NCI-H1092 treated with DMSO at 0.1 percent for 48 hours (cell line): Measurements from ENCODE around the gene CAMKK1.

Source experiments
- DNase-seq: peaks from one replicate; lab custom pipeline; 2025; lab: John Stamatoyannopoulos, UW

CAMKK1 gene

GRCh38 chr17:3917391-3917931 lies 24.6 kb upstream of the CAMKK1 start:
- DNase-seq = peak; percentile 24

GRCh38 chr17:3916825-3917224 lies 24.0 kb upstream of the CAMKK1 start:
- no peak for DNase-seq

- DNase-seq = no peak
These were observed 23.3 kb upstream of the CAMKK1 start, which contains the start of gene P2RX1 for GRCh38 chr17:3915995-3916696. Gene P2RX1, minus strand, starts transcription at chr17:3916465. Its CDS starts 240 bp downstream, at chr17:3916225.

- DNase-seq = no peak
These were observed 22.7 kb upstream of the CAMKK1 start for GRCh38 chr17:3915581-3915994.

DNA sequence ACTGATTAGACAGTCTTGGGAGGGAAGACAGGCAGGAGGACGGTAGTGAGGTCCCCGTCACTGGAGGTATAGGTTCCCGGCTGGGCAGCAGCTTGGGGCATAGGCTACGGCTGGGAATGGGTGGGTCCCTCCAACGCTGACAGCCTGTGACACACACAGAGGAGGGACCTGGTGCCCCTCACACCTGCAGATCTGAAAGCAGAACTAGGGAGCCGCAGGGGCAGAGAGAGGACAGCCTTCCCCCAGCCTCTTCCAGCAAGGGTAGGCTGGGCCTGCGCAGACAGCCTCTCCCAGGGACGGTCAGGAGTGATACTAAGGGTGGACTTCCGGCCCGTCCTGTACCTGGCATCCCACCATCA lies 21.4 kb upstream of the CAMKK1 start:
- DNase-seq = no peak

GRCh38 chr17:3913531-3914311 lies 20.9 kb upstream of the CAMKK1 start:
- DNase-seq = peak; percentile 51

GRCh38 chr17:3912827-3913226 lies 20.0 kb upstream of the CAMKK1 start:
- DNase-seq = no peak

- DNase-seq = no peak
These were observed 18.6 kb upstream of the CAMKK1 start for GRCh38 chr17:3911271-3912053.

DNA sequence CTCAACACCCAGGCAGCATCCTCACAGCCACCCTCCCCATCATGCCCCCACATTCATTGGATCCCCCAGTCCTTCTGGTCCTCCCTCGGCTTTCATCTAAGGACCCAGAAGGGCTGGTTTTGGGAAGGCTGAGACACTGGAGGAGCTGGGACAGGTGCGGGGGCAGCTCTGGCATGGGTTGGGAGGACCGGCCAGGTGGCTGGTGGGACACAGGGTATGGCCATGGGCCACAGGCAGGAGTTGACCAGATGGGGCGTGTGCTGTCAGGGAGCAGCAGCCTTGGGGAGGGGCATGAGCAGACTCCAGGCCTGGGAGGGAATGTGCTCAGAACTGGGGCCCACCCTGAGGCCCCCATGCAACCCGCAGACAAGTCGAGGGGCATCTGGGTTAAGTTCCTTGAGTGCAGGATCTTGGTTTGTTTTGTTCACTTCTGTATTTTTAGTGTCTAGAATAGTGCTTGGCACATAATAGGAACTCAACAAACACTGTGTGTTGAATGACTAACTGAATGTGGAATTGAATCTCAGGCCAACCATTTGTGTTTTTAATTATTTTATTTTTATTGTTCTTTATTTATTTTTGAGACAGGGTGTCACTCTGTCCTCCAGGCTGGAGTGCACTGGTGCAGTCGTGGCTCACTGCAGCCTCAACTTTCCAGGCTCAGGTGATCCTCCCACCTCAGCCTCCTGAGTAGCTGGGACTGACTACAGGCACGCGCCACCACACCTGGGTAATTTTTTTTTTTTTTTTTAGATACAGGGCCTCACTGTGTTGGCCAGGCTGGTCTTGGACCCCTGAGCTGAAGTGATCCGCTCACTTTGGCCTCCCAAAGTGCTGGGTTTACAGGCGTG lies 17.8 kb upstream of the CAMKK1 start:
- DNase-seq = no peak

DNA sequence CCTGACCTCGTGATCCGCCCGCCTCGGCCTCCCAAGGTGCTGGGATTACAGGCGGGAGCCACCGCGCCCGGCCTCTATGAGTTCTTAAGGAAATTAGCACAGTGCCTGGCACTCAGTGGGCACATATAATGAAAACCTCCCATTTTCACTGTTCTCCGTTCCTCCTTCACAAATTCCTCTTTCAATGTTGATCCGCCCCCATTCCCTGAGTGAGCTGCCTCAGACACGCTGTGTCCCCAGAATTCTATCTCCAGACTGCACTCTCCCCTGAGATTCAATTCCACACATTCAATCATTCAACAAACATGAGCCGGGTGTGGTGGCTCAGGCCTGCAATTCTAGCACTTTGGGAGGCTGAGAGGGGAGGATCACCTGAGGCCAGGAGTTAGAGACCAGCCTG lies 16.4 kb upstream of the CAMKK1 start:
- DNase-seq = no peak

DNA sequence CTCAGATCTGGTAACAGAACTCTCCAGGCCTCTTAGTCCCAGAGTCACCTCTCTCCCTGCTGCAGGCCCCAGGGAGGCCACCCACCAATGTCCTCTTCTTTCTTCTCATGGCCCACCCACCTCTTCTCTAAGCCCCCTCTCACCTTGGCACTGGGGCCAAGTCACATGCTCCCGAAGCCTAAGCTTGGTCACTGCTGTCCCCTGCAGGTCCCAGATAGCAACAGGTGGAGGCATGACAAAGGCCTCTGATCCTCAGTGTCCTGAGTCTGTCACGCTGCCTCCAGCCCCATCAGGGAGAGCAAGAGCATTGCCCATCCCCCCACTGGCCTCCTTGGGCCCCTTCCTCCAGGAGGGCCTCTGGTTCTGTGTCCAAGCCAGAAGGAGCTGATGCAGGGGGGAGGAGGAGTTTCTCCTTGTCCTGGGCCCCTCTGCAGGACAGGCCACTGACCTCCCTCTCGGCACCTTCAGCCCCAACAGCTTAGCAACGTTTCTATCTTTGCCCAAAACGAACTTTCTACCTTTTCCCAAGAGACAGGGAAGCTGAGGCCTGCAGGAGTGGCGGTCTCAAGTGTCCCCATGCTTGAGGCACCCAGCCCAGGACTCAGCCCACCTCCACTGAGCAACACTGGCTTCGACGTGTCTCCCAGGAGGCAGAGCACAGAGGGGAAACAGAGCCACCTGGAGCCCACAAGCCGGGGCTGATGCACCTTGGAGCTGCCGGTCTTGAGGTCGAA lies 14.8 kb upstream of the CAMKK1 start:
- peak; percentile 6 for DNase-seq

DNA sequence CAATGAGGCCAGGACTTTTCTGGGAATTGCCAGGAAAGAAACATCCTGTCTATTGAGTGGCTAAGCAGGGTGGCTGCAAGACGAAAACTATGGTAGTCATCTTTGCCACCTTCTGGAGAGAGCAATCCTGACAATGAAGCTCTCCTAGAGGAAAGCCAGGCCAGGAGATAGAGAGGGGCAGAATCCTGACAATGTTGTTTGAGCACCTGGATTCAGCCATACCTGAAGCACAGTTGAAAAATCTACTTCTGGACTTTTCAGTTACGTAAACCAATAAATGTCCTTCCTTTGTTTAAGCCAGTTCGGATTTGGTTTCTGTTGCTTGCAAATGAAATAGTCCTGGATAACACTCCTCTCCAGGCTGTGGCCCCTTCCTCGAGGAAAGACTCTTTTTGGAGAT lies 14.0 kb upstream of the CAMKK1 start:
- no peak for DNase-seq

- DNase-seq = no peak
These were observed 12.2 kb upstream of the CAMKK1 start for GRCh38 chr17:3905017-3905520.

DNA sequence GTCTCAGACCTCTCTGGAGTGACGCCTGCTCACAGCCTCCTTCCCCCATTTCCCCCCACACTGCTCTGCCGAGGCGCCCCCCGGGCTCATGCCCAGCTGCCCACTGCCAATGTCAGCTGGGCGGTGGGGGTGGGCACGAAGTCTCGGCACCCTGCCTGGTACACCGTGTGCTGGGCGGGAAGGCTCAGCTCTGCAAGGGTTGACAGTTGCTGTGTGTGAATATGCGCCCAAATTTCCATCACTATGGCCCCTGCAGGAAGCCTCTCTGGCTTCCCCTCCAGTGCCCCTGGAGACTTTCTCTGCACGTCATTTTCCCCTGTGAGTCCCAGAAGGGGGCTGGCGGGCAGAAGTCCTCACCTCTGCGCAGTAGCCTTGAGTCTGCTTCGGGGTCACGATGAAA lies 11.6 kb upstream of the CAMKK1 start:
- no peak for DNase-seq

DNA sequence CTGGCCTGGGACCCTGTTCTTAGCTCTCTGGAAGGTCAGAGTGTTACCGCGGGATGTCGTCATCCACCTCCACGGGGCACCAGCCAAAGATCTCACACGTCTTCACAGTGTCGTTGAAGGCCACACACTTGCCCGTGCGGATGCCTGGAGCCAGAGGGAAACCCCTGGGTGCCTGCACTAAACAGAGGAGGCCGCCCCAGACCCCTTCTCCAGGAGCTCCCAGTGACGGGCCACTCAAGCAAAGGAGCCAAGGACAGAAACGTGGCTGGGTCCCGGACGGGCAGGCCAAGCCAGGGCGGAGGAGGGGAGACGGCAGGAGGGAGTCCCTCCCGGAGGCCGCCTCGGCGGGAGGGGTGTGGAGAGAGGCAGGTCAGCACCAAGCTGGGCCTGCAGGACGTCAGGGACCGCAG lies 11.0 kb upstream of the CAMKK1 start:
- no peak for DNase-seq

- DNase-seq = no peak
These were observed 10.4 kb upstream of the CAMKK1 start for GRCh38 chr17:3903051-3903825.

DNA sequence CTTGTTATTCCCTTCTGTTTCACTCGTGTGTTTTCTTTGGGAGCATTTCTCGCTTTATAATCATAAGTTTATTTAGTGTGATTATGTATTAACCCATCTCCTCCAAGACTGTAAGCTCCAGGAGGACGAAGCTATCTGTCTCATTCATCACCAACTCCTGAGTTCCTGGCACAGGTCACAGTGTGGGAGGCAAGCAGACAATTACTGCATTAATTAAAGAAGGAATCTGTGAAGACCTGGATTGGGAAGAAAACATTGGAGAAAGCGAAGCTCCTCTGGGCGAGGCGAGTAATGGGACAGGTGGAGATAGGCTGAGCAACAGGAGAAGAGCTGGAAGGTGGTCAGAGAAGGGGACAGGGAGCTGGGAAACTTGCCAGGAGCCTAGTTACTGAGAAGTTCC lies 7.8 kb upstream of the CAMKK1 start:
- no peak for DNase-seq

- no peak for DNase-seq
These were observed 4.9 kb upstream of the CAMKK1 start for GRCh38 chr17:3897731-3898130.

- no peak for DNase-seq
These were observed 4.0 kb upstream of the CAMKK1 start for GRCh38 chr17:3896968-3897235.
